ENCODE results near the gene NTMT1.

DNA sequence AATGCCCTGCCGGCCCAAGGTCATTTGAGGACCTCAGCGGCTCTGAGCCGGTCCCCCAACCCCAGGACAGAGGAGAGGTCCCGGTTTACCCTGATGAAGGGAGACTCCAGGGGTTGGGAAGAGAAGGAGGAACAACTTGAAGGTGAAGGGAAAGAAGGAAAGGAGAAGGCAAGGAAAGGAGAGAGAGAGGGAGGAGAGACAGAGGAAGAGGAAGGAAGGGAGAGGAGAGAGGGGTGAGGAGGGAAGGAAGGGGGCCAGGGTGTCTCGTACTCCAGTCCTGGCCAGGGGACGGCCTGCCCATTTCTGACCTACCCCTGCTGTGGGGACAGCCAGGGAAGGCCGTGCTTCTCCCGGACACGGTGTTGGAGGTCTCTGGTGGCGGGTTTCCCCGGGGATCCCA, 41.4 kb downstream of the NTMT1 start:
- TF ChIP-seq, protein P1, sequence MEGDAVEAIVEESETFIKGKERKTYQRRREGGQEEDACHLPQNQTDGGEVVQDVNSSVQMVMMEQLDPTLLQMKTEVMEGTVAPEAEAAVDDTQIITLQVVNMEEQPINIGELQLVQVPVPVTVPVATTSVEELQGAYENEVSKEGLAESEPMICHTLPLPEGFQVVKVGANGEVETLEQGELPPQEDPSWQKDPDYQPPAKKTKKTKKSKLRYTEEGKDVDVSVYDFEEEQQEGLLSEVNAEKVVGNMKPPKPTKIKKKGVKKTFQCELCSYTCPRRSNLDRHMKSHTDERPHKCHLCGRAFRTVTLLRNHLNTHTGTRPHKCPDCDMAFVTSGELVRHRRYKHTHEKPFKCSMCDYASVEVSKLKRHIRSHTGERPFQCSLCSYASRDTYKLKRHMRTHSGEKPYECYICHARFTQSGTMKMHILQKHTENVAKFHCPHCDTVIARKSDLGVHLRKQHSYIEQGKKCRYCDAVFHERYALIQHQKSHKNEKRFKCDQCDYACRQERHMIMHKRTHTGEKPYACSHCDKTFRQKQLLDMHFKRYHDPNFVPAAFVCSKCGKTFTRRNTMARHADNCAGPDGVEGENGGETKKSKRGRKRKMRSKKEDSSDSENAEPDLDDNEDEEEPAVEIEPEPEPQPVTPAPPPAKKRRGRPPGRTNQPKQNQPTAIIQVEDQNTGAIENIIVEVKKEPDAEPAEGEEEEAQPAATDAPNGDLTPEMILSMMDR (IDR thresholded peaks at IDR 0.05; ENCODE audit: low read depth, low read length), result no peak
- no peak for TF ChIP-seq MYC (IDR thresholded peaks at IDR 0.05; ENCODE audit: low read depth, low read length)
